Activated T-helper 1 cell treated with anti-CD3 and anti-CD28 coated beads, Interleukin-2, amount 50 U/mL, for 16 hours (primary cell): ENCODE results near the gene HES5.

Experiments
- DNase-seq, 2 donors: peaks; one replicate each; pipeline ENCODE4 v3.0.0-alpha.2; 2020; ENCODE audit warnings: low read depth in 1 of 2, low spot score in 1 of 2

Gene HES5

DNA sequence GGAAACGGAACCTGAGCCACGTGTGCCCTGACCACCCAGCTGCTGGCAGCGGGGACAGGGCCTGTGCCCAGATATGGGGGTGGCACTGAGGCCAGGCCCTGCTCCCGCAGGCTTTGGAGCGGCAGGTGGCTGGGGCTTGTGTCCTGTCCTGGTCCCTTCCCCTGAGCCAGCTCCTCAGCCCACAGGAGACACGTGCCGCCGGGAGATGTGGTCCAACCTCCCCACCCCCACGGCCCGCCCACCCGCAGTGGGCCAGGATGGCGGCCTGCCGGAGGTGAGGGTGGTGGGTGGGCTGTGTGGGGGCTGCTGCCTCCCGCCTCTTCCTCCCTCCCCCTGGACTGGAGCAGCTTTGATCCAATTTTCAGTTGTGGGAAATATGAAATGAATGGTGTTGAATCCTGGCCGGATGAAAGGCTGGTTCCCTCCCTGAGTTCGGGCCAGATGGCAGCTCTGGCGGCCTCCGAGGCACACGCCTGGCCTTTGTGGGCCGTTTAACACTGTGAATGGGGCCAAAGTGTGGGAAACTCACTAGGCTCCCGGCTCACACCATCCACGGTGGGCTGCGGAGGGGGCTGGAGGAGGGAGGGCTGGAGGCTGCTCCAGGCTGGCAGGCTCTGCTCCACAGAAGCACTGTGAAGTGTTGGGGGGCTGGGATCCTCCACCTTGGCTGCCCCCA is 2.6 kb upstream of the HES5 start:
- no peak for DNase-seq

DNA sequence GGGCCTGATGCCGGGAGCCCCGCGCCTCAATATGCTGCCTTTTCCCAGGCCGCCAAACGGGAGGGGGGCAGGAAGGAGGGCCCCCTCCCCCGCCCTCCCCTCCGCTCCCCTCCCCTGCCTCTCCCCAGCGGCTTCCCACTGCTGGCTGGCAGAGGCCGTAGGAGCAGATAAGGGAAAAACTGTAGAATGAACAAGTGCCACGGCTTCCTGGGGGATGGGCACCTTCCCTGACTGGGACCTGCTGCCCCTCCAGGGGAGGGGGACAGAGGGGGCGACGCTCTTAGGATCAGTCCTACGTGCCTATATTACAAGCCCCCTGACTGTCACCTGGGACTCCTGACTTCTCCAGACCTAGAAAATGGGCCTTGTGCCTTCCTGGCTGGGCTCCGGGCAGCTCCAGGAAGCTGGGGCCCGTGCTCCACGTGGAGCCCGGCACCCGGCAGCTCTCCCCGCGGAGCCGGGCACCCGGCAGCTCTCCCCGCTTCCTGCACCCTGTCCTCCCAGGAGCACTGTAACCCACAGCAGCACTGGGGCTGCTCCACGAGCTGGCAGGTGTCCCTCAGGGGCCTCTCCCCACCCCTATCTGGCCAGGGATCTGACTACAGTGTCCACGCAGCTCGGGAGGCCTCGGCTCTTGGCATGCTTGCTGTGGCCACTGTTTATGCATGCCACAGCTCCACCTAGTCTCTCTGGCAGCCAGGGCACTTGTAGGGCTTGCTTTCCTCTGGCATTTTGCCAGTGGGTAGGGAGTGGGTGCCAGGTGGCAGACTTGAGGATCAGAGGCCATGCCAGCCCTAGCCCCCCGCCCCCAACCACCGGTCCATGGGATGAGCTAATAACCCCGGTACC is 674 bp upstream of the HES5 start:
- no peak for DNase-seq

DNA sequence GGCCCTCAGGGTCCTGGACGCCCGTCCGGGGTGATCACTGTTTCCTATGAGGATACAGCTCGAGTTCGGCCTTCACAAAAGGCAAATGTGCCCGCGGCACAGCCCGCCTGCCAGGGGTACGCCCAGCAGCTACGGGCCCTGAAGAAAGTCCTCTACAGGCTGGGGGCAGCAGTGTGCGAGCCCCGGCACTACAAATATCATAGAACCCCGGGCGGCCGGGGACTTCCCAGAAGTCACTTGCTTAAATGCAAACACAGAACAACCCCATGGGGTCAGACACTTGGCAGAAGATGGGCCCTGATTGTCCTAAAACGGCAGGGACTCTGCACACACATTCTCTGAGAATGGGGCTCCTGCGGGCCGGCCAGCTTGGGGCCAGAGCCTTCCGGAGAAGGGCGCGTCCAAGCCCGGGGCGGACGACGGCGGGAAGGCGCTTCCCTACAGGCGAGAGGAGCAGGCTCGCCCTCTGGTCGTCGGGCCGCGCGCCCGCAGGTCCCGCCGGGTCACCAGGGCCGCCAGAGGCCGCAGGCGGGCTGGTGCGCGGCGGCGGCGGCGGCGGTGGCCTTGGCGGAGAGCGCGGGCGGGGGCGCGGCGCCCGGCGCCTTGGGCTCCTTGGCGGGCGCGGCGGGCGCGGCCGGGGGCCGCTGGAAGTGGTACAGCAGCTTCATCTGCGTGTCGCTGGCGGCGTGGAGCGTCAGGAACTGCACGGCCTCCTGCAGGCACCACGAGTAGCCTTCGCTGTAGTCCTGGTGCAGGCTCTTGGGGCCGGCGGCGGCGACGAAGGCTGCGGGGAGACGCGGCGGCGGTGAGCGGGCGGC is 888 bp downstream of the HES5 start:
- DNase-seq, result no peak

DNA sequence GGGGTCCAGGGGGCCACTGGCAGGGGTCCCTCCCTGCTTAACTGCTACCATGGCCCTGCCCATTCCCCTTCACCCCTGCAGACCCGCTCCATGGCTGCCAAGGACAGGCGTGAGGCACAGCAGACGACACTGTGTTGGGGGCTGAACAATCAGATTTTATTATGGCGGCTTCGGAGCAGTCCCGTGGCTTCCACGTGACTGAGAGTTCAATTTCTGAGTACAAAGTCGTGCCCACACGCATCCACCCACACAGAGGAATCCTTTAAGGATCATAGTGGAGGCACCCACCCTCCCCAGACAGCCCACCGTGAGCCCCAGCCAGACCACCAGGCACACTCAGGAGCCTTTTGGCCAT is 1.5 kb downstream of the HES5 start:
- DNase-seq, result no peak

DNA sequence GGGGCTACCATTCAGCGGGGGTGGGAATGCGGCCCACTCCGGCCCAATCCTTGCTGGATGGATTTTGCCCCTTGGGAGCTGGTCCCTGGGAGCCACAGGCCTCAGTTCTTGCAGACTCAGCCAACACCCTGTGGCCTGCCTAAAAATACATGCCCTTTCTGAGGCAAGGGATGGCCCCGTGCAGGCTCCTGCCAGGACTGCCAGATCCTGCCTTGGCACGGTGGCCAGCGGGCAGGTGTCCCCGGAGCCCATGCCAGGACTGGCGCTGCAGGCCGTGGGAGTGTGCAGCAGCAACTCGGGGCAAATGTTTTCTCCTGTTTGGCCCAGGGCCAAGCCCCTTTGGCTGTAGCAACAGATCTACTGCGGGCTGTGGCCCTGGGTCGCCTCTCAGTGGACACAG is 2.0 kb downstream of the HES5 start:
- no peak for DNase-seq

DNA sequence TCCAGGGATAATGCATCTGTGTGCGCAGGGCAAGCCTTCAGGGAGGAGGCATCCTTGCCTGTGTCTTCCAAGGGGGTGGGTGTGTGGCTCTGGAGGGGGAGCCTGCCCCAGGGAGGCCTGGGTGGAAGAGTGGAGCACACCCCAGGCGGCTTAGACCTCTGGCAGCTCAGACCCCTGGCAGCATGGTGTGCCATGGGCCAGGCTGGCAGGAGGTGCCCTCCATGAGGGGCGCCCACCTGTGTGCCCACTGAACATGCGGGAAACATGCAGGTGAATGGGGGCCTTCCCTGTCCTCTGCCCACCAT is 2.6 kb downstream of the HES5 start:
- DNase-seq, result no peak

DNA sequence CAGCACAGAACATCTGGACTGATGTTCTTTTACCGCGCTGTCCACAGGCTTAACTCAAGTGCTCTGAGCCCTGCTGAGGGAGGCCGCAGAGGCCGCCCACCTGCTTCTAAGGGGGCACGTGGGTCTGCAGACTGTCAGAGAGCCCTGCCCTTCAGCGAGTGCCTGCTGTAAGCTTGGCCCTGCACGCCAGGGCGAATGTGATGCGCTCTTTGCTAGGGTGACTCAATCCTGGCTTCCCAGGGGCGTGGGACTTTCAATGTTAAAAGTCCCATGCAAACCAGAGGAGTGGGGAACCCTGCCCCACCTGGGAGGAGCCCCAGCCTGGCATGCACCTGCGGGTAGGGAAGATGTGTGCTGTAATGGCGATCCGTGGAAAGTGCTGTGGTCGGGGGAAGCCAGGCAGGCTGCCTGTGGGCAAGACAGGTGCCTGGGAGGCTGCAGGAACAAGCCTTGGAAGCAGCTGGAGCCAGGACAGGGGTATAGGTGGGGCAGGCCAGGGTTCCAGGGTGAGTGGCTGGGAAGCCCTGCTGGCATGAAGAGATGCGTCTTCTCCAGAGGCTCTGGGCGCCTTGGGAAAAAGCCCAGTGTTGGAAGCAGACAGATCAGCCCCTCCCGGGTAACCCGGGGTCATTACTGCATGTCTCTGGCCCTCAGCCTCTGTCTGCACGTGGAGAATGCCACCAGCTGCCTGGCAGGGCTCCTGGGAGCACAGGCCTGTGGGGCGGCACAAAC is 3.1 kb downstream of the HES5 start:
- DNase-seq, result peak in 1 of 2 donors; percentile 42

DNA sequence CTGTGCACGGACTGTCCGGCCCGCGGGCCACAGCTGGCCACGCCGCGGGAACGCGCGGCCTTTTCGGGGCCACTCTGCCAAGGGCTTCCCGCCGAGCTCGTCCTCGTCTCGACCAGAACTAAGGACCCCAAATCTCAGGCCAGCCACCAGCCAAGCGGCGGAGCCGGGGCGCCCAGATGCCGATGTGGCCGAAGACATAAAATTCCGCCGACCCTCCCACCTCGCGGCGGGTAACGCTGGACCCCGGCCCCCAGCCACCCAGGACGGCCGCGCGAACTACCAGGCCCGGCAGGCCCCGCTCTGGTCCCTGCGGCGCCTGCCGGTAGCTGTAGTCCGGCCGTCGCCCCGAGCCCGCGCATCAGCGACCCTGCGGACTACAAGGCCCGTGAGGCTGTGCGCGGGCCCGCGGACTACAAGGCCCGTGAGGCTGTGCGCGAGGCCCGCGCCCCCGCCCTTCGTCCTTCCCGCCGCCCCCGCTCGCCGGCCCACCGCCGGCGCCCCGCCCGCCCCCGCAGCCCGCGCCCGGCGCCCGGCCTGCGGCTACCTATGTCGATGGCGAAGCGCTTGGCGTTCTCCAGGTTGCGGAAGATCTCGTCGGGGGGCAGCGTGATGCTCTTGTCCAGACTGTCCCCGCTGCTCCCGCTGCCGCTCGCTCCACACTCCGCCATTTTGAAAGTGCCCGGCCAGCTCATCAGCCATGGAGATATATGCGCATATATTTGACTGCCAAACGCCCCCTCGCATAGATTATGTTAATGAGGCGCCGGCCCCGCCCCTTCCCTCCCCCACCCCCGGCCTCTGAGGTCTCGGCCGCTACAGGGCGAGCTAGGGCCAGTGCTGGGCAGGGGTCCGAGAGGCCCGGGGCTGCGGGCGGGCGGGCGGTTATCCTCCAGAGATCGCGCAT is 3.9 kb downstream of the HES5 start, which contains the start of gene PANK4:
PANK4 (minus strand) TSS at position 677 of the 904 bp plus-strand sequence; CDS start at position 668, 9 bp downstream.
- peak; percentile 68 to 82 for DNase-seq

DNA sequence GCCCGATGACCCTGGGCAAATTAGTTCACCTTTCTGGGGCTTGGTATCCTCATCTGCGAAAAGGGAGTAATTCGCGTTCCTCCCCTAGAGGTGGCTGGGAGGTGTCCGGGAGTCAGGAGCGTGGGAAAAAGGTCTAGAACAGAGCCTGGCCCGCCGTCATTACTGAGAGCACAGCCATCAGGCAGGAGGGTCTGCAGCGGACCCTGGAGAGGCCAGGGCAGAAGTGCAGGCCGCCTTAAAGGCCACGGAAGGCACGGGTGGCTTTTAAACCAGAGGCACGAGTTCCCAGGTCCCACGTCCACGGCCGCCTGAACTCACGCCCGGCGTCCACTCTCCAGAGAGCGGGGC is 4.5 kb downstream of the HES5 start:
- no peak for DNase-seq

DNA sequence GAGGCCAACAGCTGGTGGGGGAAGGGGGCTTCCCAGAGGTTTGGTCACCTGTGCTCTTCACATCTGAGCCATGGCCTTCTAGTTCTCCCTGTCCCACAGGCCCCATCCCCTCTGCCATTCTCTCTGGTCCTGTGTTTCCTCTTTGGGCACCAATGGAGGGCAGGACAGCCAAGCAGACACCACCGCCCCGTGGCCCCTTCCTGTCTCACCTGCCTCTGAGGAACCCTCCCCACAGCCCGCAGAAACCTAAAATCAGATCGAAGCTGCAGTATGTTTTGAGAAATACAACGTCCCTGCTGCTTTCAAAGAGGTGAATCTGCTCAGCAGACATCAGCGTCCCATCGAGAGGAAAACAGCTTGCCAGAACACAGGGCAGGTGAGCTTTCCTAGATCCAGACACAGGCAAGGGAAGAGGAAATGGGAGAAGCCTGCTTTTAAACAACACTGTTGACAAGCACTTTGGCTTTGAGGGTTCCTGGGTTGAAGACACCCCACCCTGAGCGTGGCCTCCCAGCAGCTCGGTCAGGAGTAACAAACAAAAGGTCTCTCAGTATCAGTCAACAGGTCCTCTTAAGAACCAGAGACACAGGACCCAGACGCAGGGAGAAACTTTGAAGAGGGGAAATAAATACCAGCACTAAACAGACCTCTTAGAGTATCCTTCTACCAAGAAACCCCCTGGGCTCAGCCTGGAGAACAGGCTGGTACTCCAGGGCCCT is 6.0 kb downstream of the HES5 start:
- peak in 1 of 2 donors; percentile 33 for DNase-seq

DNA sequence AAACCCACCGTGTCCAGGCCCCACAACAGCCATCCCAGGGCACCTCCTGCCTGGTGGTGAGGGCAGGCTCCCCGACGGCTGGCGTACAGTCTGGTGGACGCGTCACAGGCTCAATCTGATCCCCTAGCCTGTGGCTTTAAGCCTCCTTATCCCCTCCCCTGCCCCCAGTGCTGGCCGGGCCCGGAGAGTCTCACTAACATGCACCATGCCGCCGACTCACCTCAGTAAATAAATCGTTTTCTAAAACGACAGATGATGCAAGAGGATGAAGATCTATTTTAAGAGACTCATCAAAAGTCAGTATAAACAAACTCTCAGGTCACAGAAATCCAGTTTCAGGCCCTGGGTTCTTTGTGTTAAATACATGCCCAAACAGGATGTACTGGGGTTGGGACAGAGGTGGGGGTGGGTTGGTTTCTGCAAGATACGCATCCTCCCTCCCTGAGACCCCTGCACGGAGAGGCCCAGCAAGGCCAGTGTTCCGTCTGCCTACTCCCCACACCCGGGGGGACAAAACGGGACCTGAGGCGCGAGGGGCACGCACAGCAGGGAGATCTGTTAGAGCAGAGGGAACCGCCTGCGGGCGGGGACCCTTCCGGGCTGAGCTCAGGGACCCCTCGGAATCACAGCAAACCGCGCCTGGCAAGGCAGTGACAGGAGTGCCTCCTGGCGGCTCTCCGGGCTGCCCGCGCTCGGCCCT is 6.7 kb downstream of the HES5 start:
- DNase-seq, result no peak

DNA sequence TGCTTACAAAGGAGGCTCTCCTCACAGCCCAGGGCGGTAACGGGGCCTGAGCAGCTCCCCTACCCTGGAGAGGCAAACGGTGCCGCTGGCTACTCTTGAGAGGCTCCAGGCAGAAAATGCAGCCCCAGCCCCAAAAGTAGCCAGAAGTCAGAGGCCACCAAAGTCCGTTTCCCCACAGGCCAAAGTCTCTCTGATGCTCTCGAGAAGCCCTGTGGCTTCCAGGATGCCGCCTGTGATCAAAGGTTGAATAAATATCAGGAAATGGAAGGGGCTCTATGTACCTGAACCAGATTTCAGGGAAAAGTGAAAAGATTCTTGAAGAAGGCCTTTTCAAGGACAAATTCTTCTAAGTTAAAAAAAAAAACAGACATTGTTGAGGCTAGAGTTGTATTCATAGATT is 7.8 kb downstream of the HES5 start:
- DNase-seq, result no peak

DNA sequence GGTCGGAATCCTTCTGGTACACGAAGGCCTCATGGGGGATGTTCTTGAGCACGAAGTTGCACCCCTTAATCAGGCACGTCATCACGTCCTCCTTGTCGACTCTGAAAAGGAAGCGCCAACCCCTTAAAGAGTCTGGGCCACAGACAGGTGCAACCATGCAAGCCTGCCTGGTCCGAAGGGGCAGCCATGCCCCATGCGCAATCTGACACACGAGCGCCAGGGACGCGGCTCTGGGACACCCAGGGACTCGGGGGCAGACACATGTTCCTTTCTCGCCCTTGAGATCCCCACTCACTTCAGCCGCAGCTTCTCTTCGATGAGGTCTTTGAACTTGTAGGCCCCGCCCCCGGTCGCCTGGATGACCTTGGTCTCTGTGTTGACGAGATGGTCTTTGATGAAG is 9.3 kb downstream of the HES5 start:
- DNase-seq, result no peak

DNA sequence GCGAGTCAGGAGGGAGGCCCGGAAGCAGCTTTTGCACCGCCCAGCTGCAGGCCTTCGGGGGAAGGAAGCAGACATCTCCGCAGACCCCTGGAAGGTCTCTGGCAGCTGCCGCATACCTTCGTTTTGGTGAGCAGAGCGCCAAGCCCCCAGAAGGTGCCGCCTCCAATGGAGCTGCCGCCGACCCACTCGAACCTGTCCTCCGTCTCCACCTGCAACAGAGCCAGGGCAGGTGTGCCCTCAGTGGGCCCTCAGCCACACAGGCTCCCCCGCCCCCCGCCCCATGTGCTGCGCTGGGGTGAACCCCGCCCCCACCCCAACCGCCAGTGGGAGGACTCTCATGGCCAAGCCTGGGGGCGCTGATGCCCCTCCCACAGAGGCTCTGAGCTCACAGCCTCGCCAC is 9.9 kb downstream of the HES5 start:
- no peak for DNase-seq

DNA sequence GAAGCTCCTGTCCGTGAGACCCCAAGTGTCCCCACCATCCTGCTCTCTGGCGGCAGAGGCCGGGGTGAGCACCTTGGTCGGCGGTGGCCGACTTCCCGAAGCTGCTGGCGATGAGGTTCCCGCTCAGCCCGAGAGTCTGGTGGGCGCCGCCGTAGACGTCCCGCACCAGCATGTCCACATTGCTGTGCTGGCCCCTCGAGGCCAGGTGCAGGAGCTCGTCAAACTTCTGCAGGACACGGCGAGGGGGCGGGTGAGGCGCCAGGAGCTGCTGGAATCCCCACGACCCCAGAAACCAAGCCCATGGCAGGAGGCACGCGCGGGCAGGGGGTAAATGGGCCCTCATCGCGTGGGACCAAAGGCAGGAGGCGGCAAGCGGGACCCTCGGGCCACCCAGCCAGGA is 10.3 kb downstream of the HES5 start:
- DNase-seq, result no peak

DNA sequence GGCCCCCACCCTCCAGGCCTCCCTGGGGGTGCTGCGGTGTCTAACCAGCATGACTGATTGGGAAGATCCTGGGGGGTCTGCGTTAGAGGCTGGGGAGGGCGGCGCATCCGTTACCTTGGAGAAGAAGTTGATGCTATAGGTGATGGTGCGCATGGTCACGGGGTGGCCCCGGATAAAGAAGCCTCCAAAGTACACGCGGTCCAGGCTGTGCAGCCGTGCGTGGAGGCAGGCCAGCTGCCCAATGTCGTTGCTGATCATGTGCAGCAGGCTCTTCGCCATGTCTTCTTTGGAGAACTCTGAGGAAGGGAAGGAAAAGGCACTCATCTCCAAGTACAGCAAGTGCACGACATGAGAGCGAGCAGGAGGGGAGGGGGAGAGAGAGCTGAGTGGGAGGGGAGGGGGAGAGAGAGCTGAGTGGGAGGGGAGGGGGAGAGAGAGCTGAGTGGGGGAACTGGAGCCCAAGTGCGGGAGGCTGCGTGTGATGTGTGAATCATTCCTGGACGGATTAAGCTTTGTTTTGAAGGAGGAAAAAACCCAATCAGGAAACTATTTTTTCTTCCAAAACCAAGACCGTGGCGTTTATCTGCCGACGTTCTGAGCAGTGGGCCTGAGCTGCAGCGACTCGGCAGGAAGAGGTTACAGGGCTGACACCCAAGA is 10.9 kb downstream of the HES5 start:
- DNase-seq, result no peak

DNA sequence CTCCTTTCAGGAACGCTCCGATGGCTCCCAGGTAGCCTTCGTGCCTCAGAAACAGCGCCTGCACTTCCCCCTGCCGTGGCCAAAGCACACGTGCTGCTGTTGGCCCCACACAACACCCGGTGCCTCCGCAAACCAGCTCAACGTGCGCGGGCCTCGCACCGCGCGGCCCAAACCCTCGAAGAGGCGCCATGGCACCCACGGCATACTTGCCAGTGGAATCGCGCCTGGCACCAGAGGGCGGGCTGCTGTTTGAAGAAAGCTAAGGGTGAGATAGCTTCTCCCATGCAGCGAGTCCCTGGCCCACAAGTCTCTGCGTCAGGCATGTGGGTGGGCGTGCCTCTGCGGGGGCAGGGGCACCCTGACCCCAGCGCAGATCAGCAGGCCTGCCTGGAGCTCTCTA is 11.5 kb downstream of the HES5 start:
- no peak for DNase-seq

DNA sequence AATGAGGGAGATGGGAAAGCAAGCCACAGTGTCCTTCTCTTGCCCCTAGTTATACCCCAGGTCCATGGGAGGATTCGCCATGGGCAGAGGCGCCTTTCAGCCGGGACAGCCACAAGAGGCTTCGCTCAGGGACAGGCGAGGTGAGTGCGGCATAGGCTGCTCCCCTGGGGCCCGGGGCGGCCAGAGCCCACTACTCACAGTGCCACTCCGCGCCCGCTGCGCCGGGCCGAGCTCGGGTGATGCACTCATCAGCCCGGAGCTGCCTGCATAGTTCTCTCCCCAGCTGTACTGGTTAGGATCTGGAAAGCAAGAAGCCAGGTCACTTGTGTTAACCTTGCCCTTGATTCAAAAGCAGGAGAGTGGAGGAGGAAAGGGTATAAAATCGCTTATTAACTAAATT is 12.1 kb downstream of the HES5 start:
- DNase-seq, result no peak

DNA sequence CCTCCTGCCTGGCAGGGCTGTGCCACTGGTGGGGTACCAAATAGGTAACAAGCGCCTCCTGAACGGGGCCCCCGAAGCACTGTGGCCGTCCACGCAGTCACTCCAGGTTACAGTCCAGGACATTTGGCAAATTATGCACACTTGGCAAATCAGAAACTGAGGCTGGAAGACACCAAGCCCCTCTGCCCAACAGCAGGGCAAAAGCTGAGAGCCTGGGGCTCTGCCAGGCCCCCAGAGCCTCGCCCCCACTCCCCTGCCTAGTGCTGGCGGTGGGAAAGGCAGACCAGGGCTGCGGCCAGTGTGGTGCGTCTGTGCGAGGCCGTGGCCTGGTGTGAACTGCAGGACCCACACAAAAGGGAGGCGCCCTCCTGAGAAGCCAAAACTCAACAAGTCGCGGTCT is 13.1 kb downstream of the HES5 start:
- DNase-seq, result no peak
